Osteocyte (in vitro differentiated cells): Measurements from ENCODE around the gene NOTUM. TPM values are rescaled to one million over a fixed set of nuclear protein-coding genes. Genes with fewer than 3 reads are reported as not detected.
"Not testable (repeated sequence)": the region's sequence is repeated elsewhere in the genome, so short reads cannot be mapped to it uniquely, and the experiment has no call there.

Experiments
- DNase-seq: peaks from one replicate; pipeline ENCODE4 v3.0.0; 2021; ENCODE audit warnings: mixed read lengths; ENCODE audit not compliant: unreplicated experiment; ENCODE audit errors: extremely low spot score
- H3K27ac Mint-ChIP-seq: one replicate; pipeline ENCODE4 v1.8.0; 2021; ENCODE audit warnings: mild to moderate bottlenecking, mixed read lengths; ENCODE audit not compliant: unreplicated experiment
- H3K27me3 Mint-ChIP-seq: one replicate; pipeline ENCODE4 v1.8.0; 2021; ENCODE audit warnings: mixed read lengths; ENCODE audit not compliant: unreplicated experiment
- H3K36me3 Mint-ChIP-seq: one replicate; pipeline ENCODE4 v1.8.0; 2021; ENCODE audit warnings: mixed read lengths; ENCODE audit not compliant: unreplicated experiment
- H3K4me1 Mint-ChIP-seq: one replicate; pipeline ENCODE4 v1.8.0; 2021; ENCODE audit warnings: mixed read lengths; ENCODE audit not compliant: unreplicated experiment
- H3K4me3 Mint-ChIP-seq: one replicate; pipeline ENCODE4 v1.8.0; 2021; ENCODE audit warnings: mild to moderate bottlenecking, moderate library complexity, mixed read lengths; ENCODE audit not compliant: unreplicated experiment
- H3K9me3 Mint-ChIP-seq: one replicate; pipeline ENCODE4 v1.8.0; 2021; ENCODE audit warnings: mixed read lengths; ENCODE audit not compliant: unreplicated experiment
- total RNA-seq: library from RNA; stranded (reverse); gene quantifications from 2 replicates; pipeline ENCODE4 v1.2.1, GENCODE V29; 2021
- TF ChIP-seq, protein P1 (sequence below): fragments of 200-600 bp; sonication (generic); IDR thresholded peaks from 2 replicates; pipeline ENCODE4 v1.5.0; 2021; ENCODE audit warnings: antibody characterized with exemption, mild to moderate bottlenecking, moderate library complexity

The NOTUM gene
- total RNA-seq, 1 donor from 2014 or later: 0.30 TPM

- Mint-ChIP-seq H3K27me3 (no peaks in the 10 kb centered on the region), H3K36me3 (peaks cover 28% of the 10 kb centered on the region), H3K4me1 (peaks cover 6% of the 10 kb centered on the region), H3K4me3 (no peak overlapping the region), H3K9me3 (no peaks in the 10 kb centered on the region), H3K27ac (no peak overlapping the region)
- TF ChIP-seq, protein P1, sequence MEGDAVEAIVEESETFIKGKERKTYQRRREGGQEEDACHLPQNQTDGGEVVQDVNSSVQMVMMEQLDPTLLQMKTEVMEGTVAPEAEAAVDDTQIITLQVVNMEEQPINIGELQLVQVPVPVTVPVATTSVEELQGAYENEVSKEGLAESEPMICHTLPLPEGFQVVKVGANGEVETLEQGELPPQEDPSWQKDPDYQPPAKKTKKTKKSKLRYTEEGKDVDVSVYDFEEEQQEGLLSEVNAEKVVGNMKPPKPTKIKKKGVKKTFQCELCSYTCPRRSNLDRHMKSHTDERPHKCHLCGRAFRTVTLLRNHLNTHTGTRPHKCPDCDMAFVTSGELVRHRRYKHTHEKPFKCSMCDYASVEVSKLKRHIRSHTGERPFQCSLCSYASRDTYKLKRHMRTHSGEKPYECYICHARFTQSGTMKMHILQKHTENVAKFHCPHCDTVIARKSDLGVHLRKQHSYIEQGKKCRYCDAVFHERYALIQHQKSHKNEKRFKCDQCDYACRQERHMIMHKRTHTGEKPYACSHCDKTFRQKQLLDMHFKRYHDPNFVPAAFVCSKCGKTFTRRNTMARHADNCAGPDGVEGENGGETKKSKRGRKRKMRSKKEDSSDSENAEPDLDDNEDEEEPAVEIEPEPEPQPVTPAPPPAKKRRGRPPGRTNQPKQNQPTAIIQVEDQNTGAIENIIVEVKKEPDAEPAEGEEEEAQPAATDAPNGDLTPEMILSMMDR: no peak
- DNase-seq: no peak
These were observed 23.9 kb upstream of the NOTUM start for GRCh38 chr17:81984773-81985410.

- Mint-ChIP-seq H3K36me3 (peaks cover 28% of the 10 kb centered on the region), H3K27me3 (no peaks in the 10 kb centered on the region), H3K4me1 (peaks cover 12% of the 10 kb centered on the region), H3K27ac (no peak overlapping the region), H3K9me3 (no peaks in the 10 kb centered on the region), H3K4me3 (no peak overlapping the region)
- no peak for DNase-seq
- TF ChIP-seq, protein P1: no peak
These were observed 22.8 kb upstream of the NOTUM start for GRCh38 chr17:81983639-81984373.

DNA sequence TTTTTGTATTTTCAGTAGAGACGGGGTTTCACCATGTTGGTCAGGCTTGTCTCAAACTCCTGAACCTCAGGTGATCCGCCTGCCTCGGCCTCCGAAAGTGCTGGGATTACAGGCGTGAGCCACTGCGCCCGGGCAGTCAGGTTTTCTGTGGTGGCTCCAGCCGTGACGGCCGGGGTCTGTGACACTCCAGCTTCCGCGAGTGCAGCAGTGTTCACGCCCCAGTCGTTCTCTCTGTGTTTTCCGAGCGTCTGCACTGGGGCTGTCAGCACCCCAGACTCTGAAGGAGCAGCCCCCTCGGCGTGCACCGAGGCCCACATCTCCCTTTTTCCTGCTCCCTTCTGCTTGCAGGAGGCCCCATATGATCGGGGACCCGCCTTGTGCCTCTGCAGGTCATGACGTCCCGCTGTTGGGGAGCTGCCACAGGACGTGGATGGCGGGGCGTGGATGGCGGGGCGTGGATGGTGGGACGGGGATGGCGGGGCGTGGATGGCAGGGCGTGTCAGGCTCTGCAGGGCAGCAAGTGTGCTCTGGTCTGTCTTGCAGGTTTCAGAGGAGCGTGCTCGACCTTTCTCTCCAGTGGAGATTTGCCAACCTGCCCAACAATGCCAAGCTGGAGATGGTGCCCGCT is 22.1 kb upstream of the NOTUM start:
- Mint-ChIP-seq H3K9me3 (no peaks in the 10 kb centered on the region), H3K36me3 (peaks cover 24% of the 10 kb centered on the region), H3K27ac (no peak overlapping the region), H3K4me1 (peaks cover 16% of the 10 kb centered on the region), H3K4me3 (no peak overlapping the region), H3K27me3 (no peaks in the 10 kb centered on the region)
- no peak for DNase-seq
- TF ChIP-seq, protein P1: no peak

- H3K27me3 Mint-ChIP-seq, H3K27ac Mint-ChIP-seq, H3K4me3 Mint-ChIP-seq, H3K9me3 Mint-ChIP-seq, DNase-seq: not testable (repeated sequence)
- peaks cover 19% of the 10 kb centered on the region for H3K36me3 Mint-ChIP-seq
- H3K4me1 Mint-ChIP-seq: peaks cover 18% of the 10 kb centered on the region
These were observed 20.5 kb upstream of the NOTUM start for GRCh38 chr17:81981511-81981910.

GRCh38 chr17:81980707-81981343 is 19.8 kb upstream of the NOTUM start:
- DNase-seq: no peak
- Mint-ChIP-seq H3K4me3 (no peak overlapping the region), H3K9me3 (no peaks in the 10 kb centered on the region), H3K36me3 (peaks cover 17% of the 10 kb centered on the region), H3K4me1 (peaks cover 18% of the 10 kb centered on the region), H3K27ac (no peak overlapping the region), H3K27me3 (no peaks in the 10 kb centered on the region)
- TF ChIP-seq, protein P1: no peak
